Panc1 (cell line): ENCODE results near the gene PUS3. TPM values are rescaled to one million over a fixed set of nuclear protein-coding genes. Genes with fewer than 3 reads are reported as not detected.

Experiments used
- ATAC-seq: fragments of 200-7000 bp; cut with Tn5 transposase; 2 replicates; pipeline ENCODE4 v1.9.1; 2020; ENCODE audit warnings: mild to moderate bottlenecking, moderate library complexity
- BruUV-seq: library from RNA; stranded (reverse); fragments of 400-500 nt; replicated peaks from 2 replicates; lab custom pipeline; 2021; lab: Mats Ljungman, UMichigan
- CTCF ChIA-PET: fragments of 300-600 bp; sonication (Branson Sonifier 250); formaldehyde crosslinking; loops from one replicate; lab custom pipeline; 2022; ENCODE audit warnings: antibody characterized with exemption; lab: Charles Lee
- POLR2A ChIA-PET: fragments of 300-600 bp; sonication (Branson Sonifier 250); formaldehyde crosslinking; loops from one replicate; lab custom pipeline; 2022; ENCODE audit warnings: antibody characterized with exemption; lab: Charles Lee
- DNase-seq: peaks from one replicate; pipeline ENCODE4 v3.0.0-alpha.2; 2010; ENCODE audit warnings: low read depth, low spot score
- H3K27ac ChIP-seq: 2 replicates; pipeline ENCODE4 v1.5.1; 2011; ENCODE audit warnings: mild to moderate bottlenecking, low read length, inconsistent platforms
- H3K27me3 ChIP-seq: fragments of 200-500 bp; sonication (Bioruptor generic); 2 replicates; pipeline ENCODE4 v1.6.0; 2014; ENCODE audit warnings: low read length, inconsistent platforms; ENCODE audit not compliant: control insufficient read depth, insufficient read depth
- H3K36me3 ChIP-seq: fragments of 200-500 bp; sonication (Bioruptor generic); 2 replicates; pipeline ENCODE4 v1.5.1; 2014; ENCODE audit warnings: inconsistent platforms, mild to moderate bottlenecking, low read length, moderate library complexity; ENCODE audit not compliant: control insufficient read depth, insufficient read depth
- H3K4me1 ChIP-seq: 2 replicates; pipeline ENCODE4 v1.5.1; 2011; ENCODE audit warnings: inconsistent platforms, mild to moderate bottlenecking, low read length, moderate library complexity; ENCODE audit not compliant: control insufficient read depth, insufficient read depth
- H3K4me3 ChIP-seq, 2 experiments: 2 replicates each; pipeline ENCODE4 v1.5.1; 2011 to 2012; ENCODE audit warnings: low read depth in 2 of 2, low read length in 2 of 2, mild to moderate bottlenecking in 2 of 2, inconsistent platforms in 1 of 2, moderate library complexity in 1 of 2
- H3K9me3 ChIP-seq: fragments of 200-500 bp; sonication (Bioruptor generic); 2 replicates; pipeline ENCODE4 v1.5.1; 2014; ENCODE audit warnings: low read depth, mild to moderate bottlenecking, inconsistent platforms, low read length, moderate library complexity; ENCODE audit not compliant: control insufficient read depth, insufficient read depth
- CTCF ChIP-seq: fragments of 450-650 bp; IDR thresholded peaks from 2 replicates; pipeline ENCODE4 v1.5.1; 2017; ENCODE audit warnings: mild to moderate bottlenecking
- POLR2AphosphoS5 ChIP-seq: IDR thresholded peaks from 2 replicates; pipeline ENCODE4 v1.6.1; 2012; ENCODE audit warnings: mild to moderate bottlenecking, low read depth, low read length, moderate library complexity
- REST ChIP-seq, 2 experiments: IDR thresholded peaks; 2 replicates each; pipeline ENCODE4 v1.6.1; 2011 to 2012; ENCODE audit warnings: low read depth in 2 of 2, control low read depth in 1 of 2, low read length in 1 of 2, mild to moderate bottlenecking in 1 of 2, moderate library complexity in 1 of 2; ENCODE audit not compliant: insufficient read depth in 1 of 2
- SIN3A ChIP-seq: IDR thresholded peaks from 2 replicates; pipeline ENCODE4 v1.6.1; 2012; ENCODE audit warnings: low read depth, mild to moderate bottlenecking, low read length, moderate library complexity, borderline replicate concordance; ENCODE audit not compliant: insufficient read depth
- TCF7L2 ChIP-seq: IDR thresholded peaks from 2 replicates; pipeline ENCODE4 v1.6.1; 2011; ENCODE audit warnings: mild to moderate bottlenecking, low read depth, low read length, inconsistent platforms
- in situ Hi-C: cut with HindIII; loops from 2 replicates; pipeline ENCODE4 v1.10.0; 2016; ENCODE audit warnings: low sequenced_read_pairs, low pct_unique_long_range_greater_than_20kb
- intact Hi-C: fragments of 100-400 bp; cut with micrococcal nuclease; formaldehyde crosslinking; loops from one replicate; pipeline ENCODE4 v1.10.0; 2022; ENCODE audit not compliant: unreplicated experiment
- total RNA-seq: library from RNA; stranded (reverse); gene quantifications from one replicate; pipeline ENCODE4 v1.2.1, GENCODE V29; 2021; ENCODE audit not compliant: unreplicated experiment

PUS3 gene
- total RNA-seq, 1 experiment from 2014 or later, result 15.1 TPM

- no peak overlapping the region for H3K4me3 ChIP-seq
- ChIA-PET CTCF (no interaction called here), POLR2A (no interaction called here)
- H3K36me3 ChIP-seq, result no peaks in the 10 kb centered on the region
- no peaks in the 10 kb centered on the region for H3K27me3 ChIP-seq
- no peak for ATAC-seq
- no TSS peak for BruUV-seq
- intact Hi-C loops (loop anchor here (5.0 kb wide), 1 partner anchor 245 kb away; the partner anchor contains the start of gene CHEK1), in situ Hi-C loops (no loop called here)
- H3K4me1 ChIP-seq, result no peaks in the 10 kb centered on the region
- DNase-seq, result no peak
- peaks cover 15% of the 10 kb centered on the region; the same call in 1 of the 2 replicates for H3K9me3 ChIP-seq
- TF ChIP-seq TCF7L2, result no peak
- no peak for TF ChIP-seq CTCF
- TF ChIP-seq REST (IDR thresholded peaks at IDR 0.05; ENCODE audit: insufficient read depth in 1 of 2, low read depth in 2 of 2, low read length in 1 of 2), result no peak
- TF ChIP-seq POLR2AphosphoS5, result no peak
- no peak for TF ChIP-seq SIN3A
- H3K27ac ChIP-seq, result no peak overlapping the region
These were observed 30.9 kb downstream of the PUS3 start for GRCh38 chr11:125872138-125872491.

- no TSS peak for BruUV-seq
- ChIA-PET POLR2A (no interaction called here), CTCF (no interaction called here)
- TF ChIP-seq REST (IDR thresholded peaks at IDR 0.05; ENCODE audit: insufficient read depth in 1 of 2, low read depth in 2 of 2, low read length in 1 of 2) (no peak), SIN3A (no peak), POLR2AphosphoS5 (no peak), CTCF (peak; percentile 71)
- no peaks in the 10 kb centered on the region for H3K27me3 ChIP-seq
- H3K4me3 ChIP-seq, result no peak overlapping the region
- in situ Hi-C loops, result no loop called here
- no peak overlapping the region for H3K27ac ChIP-seq
- 0 out of 2 replicates have a peak, but pooled peaks have one; percentile 46 for ATAC-seq
- intact Hi-C loops, result loop anchor here (5.0 kb wide), 1 partner anchor 244 kb away; the partner anchor contains the start of gene CHEK1
- H3K4me1 ChIP-seq, result no peaks in the 10 kb centered on the region
- peaks cover 15% of the 10 kb centered on the region; the same call in 1 of the 2 replicates for H3K9me3 ChIP-seq
- no peak for DNase-seq
- H3K36me3 ChIP-seq, result no peaks in the 10 kb centered on the region
These were observed 31.4 kb downstream of the PUS3 start for GRCh38 chr11:125871391-125872137.
